Measurements from ENCODE around the gene NRIP1.

- no peak for TF ChIP-seq CTCF (IDR thresholded peaks at IDR 0.05; ENCODE audit: low read depth, low read length, poor library complexity, severe bottlenecking)
- TF ChIP-seq EZH2phosphoT487 (IDR thresholded peaks at IDR 0.05; ENCODE audit: borderline replicate concordance, low read length), result no peak
Measured at GRCh38 chr21:15050568-15051377, 14.0 kb downstream of the NRIP1 start.

All from DOHH2 (cell line).